Heart left ventricle (tissue), 13 donors: ENCODE measurements around the gene STAP2.

ENCODE experiments used
- CTCF ChIP-seq, 12 donors: fragments of 200-600 bp; sonication (generic) in 4 of 12; IDR thresholded peaks; one replicate each; pipeline versions ENCODE4 v1.5.0 to v1.8.0; 2018 to 2022; ENCODE audit warnings: antibody characterized with exemption in 12 of 12, mild to moderate bottlenecking in 5 of 12
- POLR2A ChIP-seq, 2 donors: fragments of 450-650 bp; IDR thresholded peaks; one replicate each; pipeline ENCODE4 v1.6.1; 2017; ENCODE audit warnings: antibody characterized with exemption in 2 of 2, mild to moderate bottlenecking in 2 of 2, moderate library complexity in 2 of 2
- donor health status: ischemic (EF 13 %, LVEDD 7.1; RV severe dilation, severe dysfunction).
- donor health status: DM: no; HTN: yes; CAD: no.
- donor health status: DM: no; HTN: no; CAD: no.
- donor health status: ischemic (EF 25% LVEDD 6.9; RV normal size, moderate dysfunction).
- donor health status: ischemic (EF 25% LVEDD 5.7; RV mildly dilated, moderate dysfunction).
- donor health status: ischemic (EF 35%, LVEDD 5.7; RV mildly dilated, moderate dysfunction).
- donor health status: nonischemic (EF 11% LVEDD 7.7; RV severe dilation, severe dysfunction).
- donor health status: DM: yes; HTN: yes; CAD: no.
- donor health status: PGD.
- donor health status: ischemic (EF 29% LVEDD 5.4; RV normal size, mild dysfunction).
- donor health status: nonischemic (EF 23%, LVEDD 6.1; RV moderate dilation, normal function).

GRCh38 chr19:4378886-4379285 lies 40.3 kb upstream of the STAP2 start:
- TF ChIP-seq POLR2A (IDR thresholded peaks at IDR 0.05) (no peak), CTCF (IDR thresholded peaks at IDR 0.05) (no peak)
